ENCODE data around the gene RHBDF2.

The RHBDF2 gene

GRCh38 chr17:76542984-76543383 lies 41.8 kb upstream of the RHBDF2 start:
- Mint-ChIP-seq H3K9me3 (no peaks in the 10 kb centered on the region), H3K36me3 (ENCODE audit: insufficient read depth) (no peaks in the 10 kb centered on the region), H3K4me3 (no peak overlapping the region), H3K27ac (ENCODE audit: low read depth) (no peak overlapping the region), H3K27me3 (peaks cover 34% of the 10 kb centered on the region), H3K4me1 (no peaks in the 10 kb centered on the region)
- no peak for ATAC-seq (replicated peaks; ENCODE audit: extremely low read depth, poor library complexity, severe bottlenecking)
- no peak for DNase-seq (ENCODE audit: low spot score in 2 of 2)

- Mint-ChIP-seq H3K4me3 (no peak overlapping the region), H3K36me3 (ENCODE audit: insufficient read depth) (no peaks in the 10 kb centered on the region), H3K9me3 (no peaks in the 10 kb centered on the region), H3K27ac (ENCODE audit: low read depth) (no peak overlapping the region), H3K4me1 (no peaks in the 10 kb centered on the region), H3K27me3 (peaks cover 34% of the 10 kb centered on the region)
- ATAC-seq (replicated peaks; ENCODE audit: extremely low read depth, poor library complexity, severe bottlenecking): no peak
- no peak for DNase-seq (ENCODE audit: low spot score in 2 of 2)
Observed at GRCh38 chr17:76542566-76542971, 41.3 kb upstream of the RHBDF2 start.

- Mint-ChIP-seq H3K27me3 (peaks cover 37% of the 10 kb centered on the region), H3K27ac (ENCODE audit: low read depth) (no peak overlapping the region)
Observed at GRCh38 chr17:76541739-76542454, 40.7 kb upstream of the RHBDF2 start.

GRCh38 chr17:76540381-76541300 lies 39.4 kb upstream of the RHBDF2 start:
- DNase-seq (ENCODE audit: low spot score in 2 of 2): no peak
- H3K27me3 Mint-ChIP-seq: peaks cover 50% of the 10 kb centered on the region
- no peak overlapping the region for H3K27ac Mint-ChIP-seq (ENCODE audit: low read depth)
- H3K36me3 Mint-ChIP-seq (ENCODE audit: insufficient read depth): no peaks in the 10 kb centered on the region
- no peaks in the 10 kb centered on the region for H3K9me3 Mint-ChIP-seq
- no peak for ATAC-seq (replicated peaks; ENCODE audit: extremely low read depth, poor library complexity, severe bottlenecking)
- H3K4me3 Mint-ChIP-seq: no peak overlapping the region
- no peaks in the 10 kb centered on the region for H3K4me1 Mint-ChIP-seq

More at GRCh38 chr17:76541739-76542454, 40.7 kb upstream of the RHBDF2 start:
- no peaks in the 10 kb centered on the region for H3K4me1 Mint-ChIP-seq
- DNase-seq (ENCODE audit: low spot score in 2 of 2) (no peak), ATAC-seq (replicated peaks; ENCODE audit: extremely low read depth, poor library complexity, severe bottlenecking) (no peak)
- H3K36me3 Mint-ChIP-seq (ENCODE audit: insufficient read depth): no peaks in the 10 kb centered on the region
- no peak overlapping the region for H3K4me3 Mint-ChIP-seq
- no peaks in the 10 kb centered on the region for H3K9me3 Mint-ChIP-seq

GRCh38 chr17:76539631-76540271 lies 38.5 kb upstream of the RHBDF2 start, which contains the start of gene PRCD:
Gene PRCD (plus strand): TSS chr17:76540044. CDS start chr17:76540142, 98 bp downstream.
- H3K27ac Mint-ChIP-seq (ENCODE audit: low read depth): no peak within 1 kb of the TSS
- no peaks in the 10 kb centered on the region for H3K9me3 Mint-ChIP-seq
- DNase-seq (ENCODE audit: low spot score in 2 of 2) (no peak), ATAC-seq (replicated peaks; ENCODE audit: extremely low read depth, poor library complexity, severe bottlenecking) (no peak)
- H3K4me3 Mint-ChIP-seq: peak within 1 kb of the TSS; percentile 27
- H3K27me3 Mint-ChIP-seq: peaks cover 59% of the 10 kb centered on the region
- H3K36me3 Mint-ChIP-seq (ENCODE audit: insufficient read depth): no peaks in the 10 kb centered on the region
- no peaks in the 10 kb centered on the region for H3K4me1 Mint-ChIP-seq

- Mint-ChIP-seq H3K36me3 (ENCODE audit: insufficient read depth) (no peaks in the 10 kb centered on the region), H3K4me1 (no peaks in the 10 kb centered on the region), H3K4me3 (peak overlapping the region; percentile 27), H3K9me3 (no peaks in the 10 kb centered on the region), H3K27me3 (peaks cover 61% of the 10 kb centered on the region), H3K27ac (ENCODE audit: low read depth) (no peak overlapping the region)
- DNase-seq (ENCODE audit: low spot score in 2 of 2): no peak
- no peak for ATAC-seq (replicated peaks; ENCODE audit: extremely low read depth, poor library complexity, severe bottlenecking)
Observed at GRCh38 chr17:76538941-76539570, 37.8 kb upstream of the RHBDF2 start.

GRCh38 chr17:76538281-76538931 lies 37.2 kb upstream of the RHBDF2 start:
- Mint-ChIP-seq H3K27ac (ENCODE audit: low read depth) (no peak overlapping the region), H3K36me3 (ENCODE audit: insufficient read depth) (no peaks in the 10 kb centered on the region), H3K9me3 (no peaks in the 10 kb centered on the region), H3K27me3 (peaks cover 61% of the 10 kb centered on the region), H3K4me1 (no peaks in the 10 kb centered on the region), H3K4me3 (peak overlapping the region; percentile 27)
- ATAC-seq (replicated peaks; ENCODE audit: extremely low read depth, poor library complexity, severe bottlenecking) (no peak), DNase-seq (ENCODE audit: low spot score in 2 of 2) (no peak)

GRCh38 chr17:76537578-76538280 lies 36.5 kb upstream of the RHBDF2 start, which contains the start of gene CYGB:
Gene CYGB (minus strand): TSS chr17:76537709. CDS start chr17:76537542, 167 bp downstream.
- Mint-ChIP-seq H3K4me3 (no peak within 1 kb of the TSS), H3K9me3 (no peaks in the 10 kb centered on the region), H3K27me3 (peaks cover 58% of the 10 kb centered on the region), H3K4me1 (no peaks in the 10 kb centered on the region), H3K36me3 (ENCODE audit: insufficient read depth) (no peaks in the 10 kb centered on the region), H3K27ac (ENCODE audit: low read depth) (no peak within 1 kb of the TSS)
- ATAC-seq (replicated peaks; ENCODE audit: extremely low read depth, poor library complexity, severe bottlenecking) (no peak), DNase-seq (ENCODE audit: low spot score in 2 of 2) (no peak)

GRCh38 chr17:76537288-76537577 lies 36.0 kb upstream of the RHBDF2 start:
- ATAC-seq (replicated peaks; ENCODE audit: extremely low read depth, poor library complexity, severe bottlenecking): no peak
- Mint-ChIP-seq H3K4me3 (no peak overlapping the region), H3K36me3 (ENCODE audit: insufficient read depth) (no peaks in the 10 kb centered on the region), H3K4me1 (no peaks in the 10 kb centered on the region), H3K27ac (ENCODE audit: low read depth) (no peak overlapping the region), H3K9me3 (no peaks in the 10 kb centered on the region), H3K27me3 (peaks cover 53% of the 10 kb centered on the region)
- DNase-seq (ENCODE audit: low spot score in 2 of 2): no peak

GRCh38 chr17:76536511-76537287 lies 35.5 kb upstream of the RHBDF2 start:
- peaks cover 48% of the 10 kb centered on the region for H3K27me3 Mint-ChIP-seq
- no peak for ATAC-seq (replicated peaks; ENCODE audit: extremely low read depth, poor library complexity, severe bottlenecking)
- DNase-seq (ENCODE audit: low spot score in 2 of 2): no peak
- no peak overlapping the region for H3K27ac Mint-ChIP-seq (ENCODE audit: low read depth)
- H3K4me3 Mint-ChIP-seq: no peak overlapping the region
- H3K36me3 Mint-ChIP-seq (ENCODE audit: insufficient read depth): no peaks in the 10 kb centered on the region
- no peaks in the 10 kb centered on the region for H3K9me3 Mint-ChIP-seq
- H3K4me1 Mint-ChIP-seq: no peaks in the 10 kb centered on the region
